ENCODE data around the gene ACAA2.

GRCh38 chr18:49834258-49834657 is 20.9 kb upstream of the ACAA2 start:
- TF ChIP-seq CTCF (IDR thresholded peaks at IDR 0.05; ENCODE audit: control extremely low read depth in 1 of 3, insufficient read depth in 1 of 3, low read depth in 1 of 3, low read length in 3 of 3) = no peak
- TF ChIP-seq POLR2A (IDR thresholded peaks at IDR 0.05; ENCODE audit: control extremely low read depth in 1 of 2, low read depth in 2 of 2, low read length in 2 of 2) = no peak
- no peak for TF ChIP-seq RAD21 (IDR thresholded peaks at IDR 0.05 in 1 of 2, conservative IDR thresholded peaks at IDR 0.05 in 1 of 2; ENCODE audit: low read depth in 2 of 2, low read length in 2 of 2)
- TF ChIP-seq POLR2AphosphoS5 (IDR thresholded peaks at IDR 0.05; ENCODE audit: low read depth, low read length) = no peak
- no peak for TF ChIP-seq BRCA1 (IDR thresholded peaks at IDR 0.05; ENCODE audit: low read depth, low read length)
- TF ChIP-seq EP300 (IDR thresholded peaks at IDR 0.05; ENCODE audit: borderline replicate concordance in 1 of 2, low read depth in 2 of 2, low read length in 2 of 2) = no peak
- no peak for TF ChIP-seq NANOG (IDR thresholded peaks at IDR 0.05; ENCODE audit: insufficient read depth, low read depth, low read length, poor library complexity, severe bottlenecking)
- no peak for TF ChIP-seq CHD1 (IDR thresholded peaks at IDR 0.05; ENCODE audit: low read depth, low read length)
